GM12892 (cell line): ENCODE data around the gene SPPL2C.

Experiments used
- POLR2A ChIP-seq: IDR thresholded peaks from 2 replicates; pipeline ENCODE4 v1.6.1; 2011; ENCODE audit warnings: low read depth, low read length, control low read depth
- POLR2AphosphoS5 ChIP-seq: IDR thresholded peaks from 2 replicates; pipeline ENCODE4 v1.6.1; 2011; ENCODE audit warnings: low read depth, low read length, control low read depth
- TAF1 ChIP-seq: IDR thresholded peaks from 2 replicates; pipeline ENCODE4 v1.6.1; 2011; ENCODE audit warnings: low read depth, mild to moderate bottlenecking, control low read depth, low read length, borderline replicate concordance

GRCh38 chr17:45848868-45849535, 4.3 kb downstream of the SPPL2C start:
- TF ChIP-seq POLR2AphosphoS5 (no peak), TAF1 (no peak), POLR2A (no peak)
